ENCODE measurements around the gene MPP2.

DNA sequence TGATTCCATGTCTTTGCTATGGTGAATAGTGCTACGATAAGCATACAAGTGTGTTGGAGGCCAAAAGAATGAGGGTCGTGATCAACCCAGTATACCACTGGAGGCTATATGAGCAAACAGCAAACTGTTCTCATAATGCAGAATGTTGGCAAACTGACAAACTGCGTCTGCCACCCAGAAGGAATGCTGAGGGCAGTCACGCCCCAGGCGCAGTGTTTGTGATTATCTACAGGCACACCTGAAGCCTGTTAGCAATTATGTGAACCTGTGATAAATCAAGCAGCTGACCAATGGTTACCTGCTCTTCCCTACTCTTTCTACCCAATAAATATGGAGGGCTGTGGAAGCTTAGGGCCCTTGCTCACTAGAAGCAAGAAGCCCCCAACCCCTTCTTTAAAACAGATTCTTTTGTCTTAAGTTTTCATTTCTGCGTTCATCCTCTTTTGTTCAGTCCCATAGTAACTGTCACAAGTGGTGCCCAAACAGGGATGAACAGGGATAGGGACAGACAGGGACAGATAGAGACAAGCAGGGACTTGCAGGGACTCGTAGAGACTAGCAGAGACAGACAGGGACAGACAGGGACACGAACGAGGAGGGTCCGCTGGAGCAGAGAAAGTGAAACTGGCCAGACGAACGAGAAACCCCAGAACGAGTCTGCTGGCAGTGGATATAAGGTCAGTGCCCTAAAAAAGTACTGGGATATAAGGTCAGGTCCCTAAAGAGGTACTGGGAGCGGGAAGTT is 35.2 kb downstream of the MPP2 start:
- TF ChIP-seq POLR2AphosphoS5 (IDR thresholded peaks at IDR 0.05; ENCODE audit: low read depth, low read length) (no peak), SPI1 (IDR thresholded peaks at IDR 0.05; ENCODE audit: low read depth, low read length) (no peak)

Data from GM12891 (cell line).